ENCODE data around the gene PURB. TPM values are rescaled to one million over a fixed set of nuclear protein-coding genes. Genes with fewer than 3 reads are reported as not detected.

The PURB gene
- total and polyA plus RNA-seq, 9 of the 15 experiments (the other 6 are each of a cell fraction or from before 2014, with no cell fraction given): 1.6 to 14.1 (median 8.8) TPM

GRCh38 chr7:44885394-44886317 lies at the start of gene PURB (continued):
- no peak for TF ChIP-seq CBX5 (IDR thresholded peaks at IDR 0.05; ENCODE audit: borderline replicate concordance, low read depth)
- TF ChIP-seq, protein P1, sequence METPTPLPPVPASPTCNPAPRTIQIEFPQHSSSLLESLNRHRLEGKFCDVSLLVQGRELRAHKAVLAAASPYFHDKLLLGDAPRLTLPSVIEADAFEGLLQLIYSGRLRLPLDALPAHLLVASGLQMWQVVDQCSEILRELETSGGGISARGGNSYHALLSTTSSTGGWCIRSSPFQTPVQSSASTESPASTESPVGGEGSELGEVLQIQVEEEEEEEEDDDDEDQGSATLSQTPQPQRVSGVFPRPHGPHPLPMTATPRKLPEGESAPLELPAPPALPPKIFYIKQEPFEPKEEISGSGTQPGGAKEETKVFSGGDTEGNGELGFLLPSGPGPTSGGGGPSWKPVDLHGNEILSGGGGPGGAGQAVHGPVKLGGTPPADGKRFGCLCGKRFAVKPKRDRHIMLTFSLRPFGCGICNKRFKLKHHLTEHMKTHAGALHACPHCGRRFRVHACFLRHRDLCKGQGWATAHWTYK (CRISPR knock-in tag; IDR thresholded peaks at IDR 0.05): no peak
- no peak for TF ChIP-seq ZFPM2 (CRISPR knock-in tag; IDR thresholded peaks at IDR 0.05)
- no peak for TF ChIP-seq SMAD3 (CRISPR knock-in tag; conservative IDR thresholded peaks at IDR 0.05)
- TF ChIP-seq E4F1 (CRISPR knock-in tag; IDR thresholded peaks at IDR 0.05; ENCODE audit: borderline replicate concordance): no peak
- no peak for TF ChIP-seq ZNF76 (CRISPR knock-in tag; IDR thresholded peaks at IDR 0.05; ENCODE audit: borderline replicate concordance)
- peak in 1 of 3 experiments; percentile 55 for TF ChIP-seq YY1 (IDR thresholded peaks at IDR 0.05; ENCODE audit: borderline replicate concordance in 1 of 3, control insufficient read depth in 1 of 3, extremely low read depth in 1 of 3, insufficient read depth in 3 of 3, insufficient read length in 1 of 3, insufficient replicate concordance in 2 of 3, low read depth in 1 of 3, low read length in 2 of 3)
- peak; percentile 96 for TF ChIP-seq ZNF740 (CRISPR knock-in tag; IDR thresholded peaks at IDR 0.05)
- TF ChIP-seq ZNF740 (tag; IDR thresholded peaks at IDR 0.05): peak in 1 of 2 experiments; percentile 94; a peak in 2 of 4 replicates
- TF ChIP-seq NFRKB (IDR thresholded peaks at IDR 0.05; ENCODE audit: low read depth): peak; percentile 92
- no peak for TF ChIP-seq NCOA6 (IDR thresholded peaks at IDR 0.05)
- TF ChIP-seq ZNF584 (CRISPR knock-in tag; IDR thresholded peaks at IDR 0.05; ENCODE audit: low read depth): no peak
- no peak; the same call in 1 of the 2 replicates for TF ChIP-seq NR3C1 (CRISPR knock-in tag; IDR thresholded peaks at IDR 0.05)

All from K562 (cell line).